PC-3 (cell line): ENCODE measurements around the gene SLMAP. TPM values are rescaled to one million over a fixed set of nuclear protein-coding genes. Genes with fewer than 3 reads are reported as not detected.

ENCODE experiments used
- ATAC-seq: fragments of 200-7000 bp; cut with Tn5 transposase; 2 replicates; pipeline ENCODE4 v1.9.1; 2020; ENCODE audit warnings: mild to moderate bottlenecking, moderate library complexity
- BruUV-seq: library from RNA; stranded (reverse); fragments of 400-500 nt; replicated peaks from 2 replicates; lab custom pipeline; 2021; lab: Mats Ljungman, UMichigan
- CTCF ChIA-PET: fragments of 300-600 bp; sonication (Branson Sonifier 250); formaldehyde crosslinking; loops from one replicate; lab custom pipeline; 2022; ENCODE audit warnings: antibody characterized with exemption; lab: Charles Lee
- POLR2A ChIA-PET: fragments of 300-600 bp; sonication (Branson Sonifier 250); formaldehyde crosslinking; loops from one replicate; lab custom pipeline; 2022; ENCODE audit warnings: antibody characterized with exemption; ENCODE audit not compliant: unreplicated experiment; lab: Charles Lee
- DNase-seq: peaks from one replicate; pipeline ENCODE4 v3.0.0-alpha.2; 2015
- H2AFZ ChIP-seq: fragments of 300-600 bp; sonication (generic); 2 replicates; pipeline ENCODE4 v1.6.0; 2016; ENCODE audit warnings: antibody characterized with exemption, low read length
- H3F3A ChIP-seq: fragments of 300-600 bp; sonication (generic); one replicate; pipeline ENCODE4 v1.6.0; 2017; ENCODE audit warnings: antibody characterized with exemption, low read length, control low read depth, mild to moderate bottlenecking; ENCODE audit not compliant: unreplicated experiment
- H3K27ac ChIP-seq: fragments of 300-600 bp; sonication (generic); 2 replicates; pipeline ENCODE4 v1.5.1; 2016; ENCODE audit warnings: mild to moderate bottlenecking, low read length
- H3K27me3 ChIP-seq: fragments of 300-600 bp; sonication (generic); 2 replicates; pipeline ENCODE4 v1.6.1; 2016; ENCODE audit warnings: low read length, mixed read lengths
- H3K36me3 ChIP-seq: fragments of 300-600 bp; sonication (generic); 2 replicates; pipeline ENCODE4 v1.6.1; 2016; ENCODE audit warnings: low read depth, mixed run types, low read length, mixed read lengths
- H3K4me1 ChIP-seq: fragments of 300-600 bp; sonication (generic); 2 replicates; pipeline ENCODE4 v1.5.1; 2016; ENCODE audit warnings: low read length; ENCODE audit not compliant: insufficient read depth
- H3K4me2 ChIP-seq: fragments of 300-600 bp; sonication (generic); 2 replicates; pipeline ENCODE4 v1.6.0; 2016; ENCODE audit warnings: low read length
- H3K4me3 ChIP-seq: fragments of 300-600 bp; sonication (generic); 2 replicates; pipeline ENCODE4 v1.5.1; 2016; ENCODE audit warnings: mild to moderate bottlenecking, low read length, mixed read lengths
- H3K79me2 ChIP-seq: fragments of 300-600 bp; sonication (generic); 2 replicates; pipeline ENCODE4 v1.6.1; 2017; ENCODE audit warnings: low read length, mixed read lengths
- H3K9ac ChIP-seq: fragments of 300-600 bp; sonication (generic); 2 replicates; pipeline ENCODE4 v1.6.0; 2016; ENCODE audit warnings: mild to moderate bottlenecking, low read length
- H3K9me2 ChIP-seq: fragments of 300-600 bp; sonication (generic); replicated peaks from 2 replicates; pipeline ENCODE4 v1.6.1; 2016; ENCODE audit warnings: mixed run types, low read length, mixed read lengths
- H3K9me3 ChIP-seq: fragments of 300-600 bp; sonication (generic); 2 replicates; pipeline ENCODE4 v1.6.1; 2016; ENCODE audit warnings: low read length, mixed read lengths
- H4K20me1 ChIP-seq: fragments of 300-600 bp; sonication (generic); 2 replicates; pipeline ENCODE4 v1.6.1; 2016; ENCODE audit warnings: low read length, mixed read lengths
- CTCF ChIP-seq: fragments of 300-600 bp; sonication (generic); conservative IDR thresholded peaks from 2 replicates; pipeline ENCODE4 v1.5.1; 2017; ENCODE audit warnings: antibody characterized with exemption, low read depth, mild to moderate bottlenecking, low read length
- EZH2 ChIP-seq: fragments of 300-600 bp; sonication (generic); IDR thresholded peaks from one replicate; pipeline ENCODE4 v1.6.1; 2017; ENCODE audit warnings: antibody characterized with exemption, mild to moderate bottlenecking, low read length; ENCODE audit not compliant: unreplicated experiment
- EZH2phosphoT487 ChIP-seq: fragments of 300-600 bp; sonication (generic); IDR thresholded peaks from 2 replicates; pipeline ENCODE4 v1.6.1; 2018; ENCODE audit warnings: mild to moderate bottlenecking, antibody characterized with exemption, low read length, borderline replicate concordance
- intact Hi-C: fragments of 100-400 bp; cut with micrococcal nuclease; formaldehyde crosslinking; loops from 2 replicates; pipeline ENCODE4 v1.9.0; 2023
- total RNA-seq: library from RNA; depleted of rRNA; stranded (reverse); fragments of >200 nt; gene quantifications from 2 replicates; pipeline ENCODE4 v1.2.3, GENCODE V29; 2014

Gene SLMAP
- total RNA-seq, 1 experiment from 2014 or later: 60.0 TPM

- Histone ChIP-seq H3K79me2 (no peaks in the 10 kb centered on the region), H3K9me2 (no peaks in the 10 kb centered on the region), H4K20me1 (no peaks in the 10 kb centered on the region), H3K4me2 (no peak overlapping the region), H3K4me1 (peaks cover 6% of the 10 kb centered on the region), H3K27ac (no peak overlapping the region), H3F3A (no peaks in the 10 kb centered on the region), H3K4me3 (no peak overlapping the region), H2AFZ (no peak overlapping the region), H3K9ac (no peak overlapping the region), H3K9me3 (no peaks in the 10 kb centered on the region), H3K27me3 (no peaks in the 10 kb centered on the region), H3K36me3 (peaks cover 22% of the 10 kb centered on the region)
- TF ChIP-seq EZH2phosphoT487 (no peak), EZH2 (no peak), CTCF (no peak)
- intact Hi-C loops: no loop called here
- POLR2A ChIA-PET: no interaction called here
- BruUV-seq: no TSS peak
- DNase-seq (no peak), ATAC-seq (no peak)
- CTCF ChIA-PET: no interaction called here
Measured at GRCh38 chr3:57923752-57924151, 167.6 kb downstream of the SLMAP start.

GRCh38 chr3:57927166-57927565 lies 171.1 kb downstream of the SLMAP start:
- Histone ChIP-seq H3K4me2 (no peak overlapping the region), H3K79me2 (no peaks in the 10 kb centered on the region), H3K4me1 (no peaks in the 10 kb centered on the region), H3K9me3 (no peaks in the 10 kb centered on the region), H4K20me1 (no peaks in the 10 kb centered on the region), H3F3A (no peaks in the 10 kb centered on the region), H3K27ac (no peak overlapping the region), H3K27me3 (no peaks in the 10 kb centered on the region), H3K9me2 (no peaks in the 10 kb centered on the region), H2AFZ (no peak overlapping the region), H3K4me3 (no peak overlapping the region), H3K36me3 (peaks cover 16% of the 10 kb centered on the region), H3K9ac (no peak overlapping the region)
- intact Hi-C loops: no loop called here
- TF ChIP-seq EZH2phosphoT487: no peak
- TF ChIP-seq EZH2: no peak
- no peak for TF ChIP-seq CTCF
- CTCF ChIA-PET: no interaction called here
- POLR2A ChIA-PET: no interaction called here
- ATAC-seq (no peak), DNase-seq (no peak)
- BruUV-seq: no TSS peak

DNA sequence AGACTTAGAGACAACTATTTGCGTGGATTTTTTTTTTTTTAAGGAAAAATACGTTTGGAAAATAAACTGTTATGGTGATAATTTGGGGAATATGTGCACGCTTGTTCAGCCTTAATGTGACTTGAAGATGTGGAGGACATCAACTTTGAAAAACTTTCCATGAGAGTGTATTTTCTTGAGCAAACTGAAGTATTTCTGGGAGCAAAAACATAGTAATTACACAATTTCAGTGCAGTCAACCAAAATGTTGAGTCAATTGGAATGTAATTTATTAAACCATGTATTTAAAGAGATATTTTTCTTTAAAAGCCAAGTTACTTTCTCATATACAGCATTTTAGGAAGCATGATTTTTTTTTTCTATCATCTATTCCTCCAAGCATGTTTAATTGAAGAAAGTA lies 171.8 kb downstream of the SLMAP start:
- no peak overlapping the region for H3K4me2 ChIP-seq
- POLR2A ChIA-PET: no interaction called here
- CTCF ChIA-PET: no interaction called here
- DNase-seq (no peak), ATAC-seq (no peak)
- no peaks in the 10 kb centered on the region for H4K20me1 ChIP-seq
- intact Hi-C loops: no loop called here
- H3K27ac ChIP-seq: no peak overlapping the region
- BruUV-seq: no TSS peak
- H2AFZ ChIP-seq: no peak overlapping the region
- no peaks in the 10 kb centered on the region for H3K9me3 ChIP-seq
- no peaks in the 10 kb centered on the region for H3F3A ChIP-seq
- H3K79me2 ChIP-seq: no peaks in the 10 kb centered on the region
- H3K4me1 ChIP-seq: no peaks in the 10 kb centered on the region
- H3K9ac ChIP-seq: no peak overlapping the region
- no peak overlapping the region for H3K4me3 ChIP-seq
- H3K9me2 ChIP-seq: no peaks in the 10 kb centered on the region
- H3K27me3 ChIP-seq: no peaks in the 10 kb centered on the region
- H3K36me3 ChIP-seq: peaks cover 14% of the 10 kb centered on the region
- TF ChIP-seq EZH2 (no peak), EZH2phosphoT487 (no peak), CTCF (no peak)
